ENCODE measurements around the gene GABBR2.
"Not testable (repeated sequence)": the region's sequence is repeated elsewhere in the genome, so short reads cannot be mapped to it uniquely, and the experiment has no call there.

The GABBR2 gene

GRCh38 chr9:98686961-98687855 lies 21.5 kb downstream of the GABBR2 start:
- peak overlapping the region; percentile 23 for H3K27ac Mint-ChIP-seq
- TF ChIP-seq CTCF (IDR thresholded peaks at IDR 0.05) = no peak
- peak overlapping the region; percentile 3 for H3K4me3 Mint-ChIP-seq
- H3K27me3 Mint-ChIP-seq (ENCODE audit: low read depth, poor library complexity) = peaks cover 24% of the 10 kb centered on the region
- peaks cover 21% of the 10 kb centered on the region for H3K4me1 Mint-ChIP-seq
- no peak for DNase-seq
- H3K9me3 Mint-ChIP-seq = no peaks in the 10 kb centered on the region
- no peaks in the 10 kb centered on the region for H3K36me3 Mint-ChIP-seq (ENCODE audit: low read depth)

GRCh38 chr9:98684816-98685215 lies 23.9 kb downstream of the GABBR2 start:
- H3K4me3 Mint-ChIP-seq; H3K9me3 Mint-ChIP-seq; H3K36me3 Mint-ChIP-seq (ENCODE audit: low read depth); H3K27ac Mint-ChIP-seq; DNase-seq: not testable (repeated sequence)
- Mint-ChIP-seq H3K27me3 (ENCODE audit: low read depth, poor library complexity) (peaks cover 12% of the 10 kb centered on the region), H3K4me1 (peaks cover 21% of the 10 kb centered on the region)

- no peaks in the 10 kb centered on the region for H3K4me1 Mint-ChIP-seq
- peak; percentile 31 for DNase-seq
- peaks cover 34% of the 10 kb centered on the region for H3K27me3 Mint-ChIP-seq (ENCODE audit: low read depth, poor library complexity)
- H3K4me3 Mint-ChIP-seq = no peak overlapping the region
- TF ChIP-seq CTCF (IDR thresholded peaks at IDR 0.05) = peak; percentile 53
- H3K27ac Mint-ChIP-seq = no peak overlapping the region
- peaks cover 18% of the 10 kb centered on the region for H3K9me3 Mint-ChIP-seq
- H3K36me3 Mint-ChIP-seq (ENCODE audit: low read depth) = no peaks in the 10 kb centered on the region
Observed at GRCh38 chr9:98678244-98678842, 30.4 kb downstream of the GABBR2 start.

GRCh38 chr9:98673681-98674080 lies 35.1 kb downstream of the GABBR2 start:
- Mint-ChIP-seq H3K36me3 (ENCODE audit: low read depth) (no peaks in the 10 kb centered on the region), H3K4me1 (no peaks in the 10 kb centered on the region), H3K27ac (peak overlapping the region; percentile 22), H3K4me3 (no peak overlapping the region), H3K9me3 (peaks cover 18% of the 10 kb centered on the region), H3K27me3 (ENCODE audit: low read depth, poor library complexity) (peaks cover 36% of the 10 kb centered on the region)
- DNase-seq = no peak
- TF ChIP-seq CTCF (IDR thresholded peaks at IDR 0.05) = no peak

GRCh38 chr9:98667005-98667640 lies 41.6 kb downstream of the GABBR2 start:
- H3K4me1 Mint-ChIP-seq = no peaks in the 10 kb centered on the region
- no peaks in the 10 kb centered on the region for H3K9me3 Mint-ChIP-seq

More at GRCh38 chr9:98667005-98667640, 41.6 kb downstream of the GABBR2 start:
- Mint-ChIP-seq H3K36me3 (ENCODE audit: low read depth) (no peaks in the 10 kb centered on the region), H3K27me3 (ENCODE audit: low read depth, poor library complexity) (peaks cover 4% of the 10 kb centered on the region), H3K4me3 (no peak overlapping the region), H3K27ac (no peak overlapping the region)
- DNase-seq = no peak
- no peak for TF ChIP-seq CTCF (IDR thresholded peaks at IDR 0.05)

Data from nephron progenitor cell (in vitro differentiated cells).